Choroid plexus epithelial cell (primary cell): ENCODE results near the gene CMIP.

ENCODE experiments used
- DNase-seq: peaks from one replicate; pipeline ENCODE4 v3.0.0-alpha.2; 2010; ENCODE audit warnings: low read depth
- H3K4me3 ChIP-seq: 2 replicates; pipeline ENCODE4 v1.5.1; 2011; ENCODE audit warnings: low read depth, mild to moderate bottlenecking, control low read depth, low read length, moderate library complexity
- TF ChIP-seq, protein P1 (sequence below): conservative IDR thresholded peaks from 2 replicates; pipeline ENCODE4 v1.5.1; 2011; ENCODE audit warnings: low read depth, mild to moderate bottlenecking, control low read depth, inconsistent platforms, low read length, moderate library complexity

The CMIP gene

DNA sequence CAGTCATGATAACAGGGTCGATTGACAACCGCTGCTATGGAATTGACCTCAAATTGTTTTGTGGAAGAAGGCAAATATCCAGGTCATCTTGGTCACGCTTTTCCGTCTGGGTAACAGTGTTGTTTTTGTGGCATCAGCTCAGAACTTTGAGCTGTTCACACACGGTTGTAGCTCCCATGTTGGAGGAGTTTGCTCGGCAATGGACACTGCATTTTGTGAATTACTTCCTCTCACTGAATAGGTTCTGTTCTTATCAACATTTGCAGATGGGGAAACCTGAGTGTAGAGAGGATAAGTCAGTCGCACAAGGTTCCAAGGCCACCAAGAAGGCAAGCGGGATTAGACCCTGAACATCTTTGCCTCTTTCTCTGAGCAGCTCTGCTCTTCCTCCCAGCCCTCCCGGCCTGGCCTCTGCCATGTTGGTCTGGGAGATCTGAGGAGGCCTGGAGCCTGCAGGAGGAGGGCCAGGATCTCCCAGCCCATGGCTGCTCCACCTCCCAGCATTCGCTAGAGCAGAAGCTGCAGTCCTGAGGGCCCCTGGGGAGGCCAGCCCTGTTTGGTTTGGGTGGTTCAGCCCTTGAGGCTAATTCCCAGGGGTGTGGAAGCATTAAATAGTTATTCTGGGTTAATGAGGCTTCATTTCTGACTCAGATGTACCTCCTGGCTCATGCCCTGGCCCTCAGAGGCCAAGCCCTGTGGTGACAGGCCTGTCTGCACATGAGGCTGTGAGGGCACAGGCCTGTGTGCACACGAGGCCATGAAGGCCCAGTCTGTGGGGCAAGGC is 180.3 kb downstream of the CMIP start:
- TF ChIP-seq, protein P1, sequence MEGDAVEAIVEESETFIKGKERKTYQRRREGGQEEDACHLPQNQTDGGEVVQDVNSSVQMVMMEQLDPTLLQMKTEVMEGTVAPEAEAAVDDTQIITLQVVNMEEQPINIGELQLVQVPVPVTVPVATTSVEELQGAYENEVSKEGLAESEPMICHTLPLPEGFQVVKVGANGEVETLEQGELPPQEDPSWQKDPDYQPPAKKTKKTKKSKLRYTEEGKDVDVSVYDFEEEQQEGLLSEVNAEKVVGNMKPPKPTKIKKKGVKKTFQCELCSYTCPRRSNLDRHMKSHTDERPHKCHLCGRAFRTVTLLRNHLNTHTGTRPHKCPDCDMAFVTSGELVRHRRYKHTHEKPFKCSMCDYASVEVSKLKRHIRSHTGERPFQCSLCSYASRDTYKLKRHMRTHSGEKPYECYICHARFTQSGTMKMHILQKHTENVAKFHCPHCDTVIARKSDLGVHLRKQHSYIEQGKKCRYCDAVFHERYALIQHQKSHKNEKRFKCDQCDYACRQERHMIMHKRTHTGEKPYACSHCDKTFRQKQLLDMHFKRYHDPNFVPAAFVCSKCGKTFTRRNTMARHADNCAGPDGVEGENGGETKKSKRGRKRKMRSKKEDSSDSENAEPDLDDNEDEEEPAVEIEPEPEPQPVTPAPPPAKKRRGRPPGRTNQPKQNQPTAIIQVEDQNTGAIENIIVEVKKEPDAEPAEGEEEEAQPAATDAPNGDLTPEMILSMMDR, result no peak
- DNase-seq, result no peak
- H3K4me3 ChIP-seq, result no peak overlapping the region

DNA sequence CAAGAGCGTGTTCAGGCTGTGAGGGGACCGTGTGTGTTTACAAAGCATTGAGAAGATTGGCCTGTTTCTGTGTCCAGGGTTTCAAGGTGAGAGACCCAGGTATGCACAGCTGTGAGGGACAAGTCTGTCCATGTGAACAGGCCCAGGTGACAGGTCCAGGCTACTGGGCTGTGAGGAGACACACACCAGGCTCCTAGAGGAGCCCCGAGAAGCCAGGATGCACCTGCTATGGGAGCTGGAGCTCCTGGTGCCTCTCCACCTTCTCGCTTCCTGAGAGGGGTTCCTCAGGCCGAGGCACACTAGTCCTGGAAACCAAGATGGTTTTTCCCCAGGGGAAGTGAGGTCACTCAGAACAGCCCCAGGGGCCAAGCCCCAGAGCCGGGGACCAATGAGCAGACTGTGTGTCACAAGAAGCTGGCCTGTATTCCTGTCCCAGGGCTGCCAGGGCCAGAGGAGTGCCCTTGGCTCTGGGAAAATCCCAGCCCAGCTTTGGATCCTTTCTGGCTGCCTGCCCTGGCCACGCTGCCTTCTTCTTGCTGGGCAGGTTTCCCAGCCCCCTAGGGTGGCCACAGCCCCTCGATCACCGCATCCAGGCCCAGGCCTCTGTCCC is 181.0 kb downstream of the CMIP start:
- no peak overlapping the region for H3K4me3 ChIP-seq
- no peak for DNase-seq
- TF ChIP-seq, protein P1, result no peak

DNA sequence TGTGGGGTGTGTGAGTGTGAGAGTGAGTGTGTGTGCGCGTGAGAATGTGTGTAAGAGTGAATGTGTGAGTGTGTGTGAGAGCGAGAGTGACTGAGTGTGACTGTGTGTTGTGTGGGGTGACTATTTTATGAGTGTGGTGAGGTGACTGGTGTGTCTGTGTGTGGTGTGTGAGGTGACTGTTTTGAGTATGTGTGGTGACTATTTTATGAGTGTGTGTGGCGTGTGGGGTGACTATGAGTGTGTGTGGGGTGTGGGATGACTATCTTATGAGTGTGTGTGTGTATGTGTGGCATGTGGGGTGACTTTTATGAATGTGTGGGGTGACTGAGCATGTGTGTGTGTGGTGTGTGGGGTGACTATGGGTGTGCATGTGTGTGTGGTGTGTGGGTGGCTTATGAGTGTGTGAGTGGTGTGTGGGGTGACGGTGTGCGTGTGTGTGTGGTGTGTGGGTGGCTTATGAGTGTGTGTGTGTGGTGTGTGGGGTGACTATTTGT is 181.6 kb downstream of the CMIP start:
- DNase-seq, result no peak
- TF ChIP-seq, protein P1, result no peak
- no peak overlapping the region for H3K4me3 ChIP-seq

DNA sequence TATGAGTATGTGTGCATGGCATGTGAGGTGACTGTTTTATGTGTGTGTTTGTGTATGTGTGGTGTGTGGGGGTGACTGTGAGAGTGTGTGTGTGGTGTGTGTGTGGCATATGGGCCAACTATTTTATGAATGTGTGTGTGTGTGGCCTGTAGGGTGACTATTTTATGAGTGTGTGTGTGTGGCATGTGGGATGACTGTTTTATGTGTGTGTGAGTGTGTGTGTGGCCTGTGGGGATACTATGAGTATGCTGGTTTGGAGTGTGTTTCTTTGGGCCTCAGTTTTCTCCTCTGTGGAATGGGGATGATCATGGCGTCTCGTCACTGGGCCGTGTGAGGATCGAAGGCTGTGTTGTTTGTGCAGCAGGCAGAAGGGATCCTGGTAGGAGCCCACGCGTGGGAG is 182.4 kb downstream of the CMIP start:
- TF ChIP-seq, protein P1, result no peak
- no peak overlapping the region for H3K4me3 ChIP-seq
- DNase-seq, result no peak

DNA sequence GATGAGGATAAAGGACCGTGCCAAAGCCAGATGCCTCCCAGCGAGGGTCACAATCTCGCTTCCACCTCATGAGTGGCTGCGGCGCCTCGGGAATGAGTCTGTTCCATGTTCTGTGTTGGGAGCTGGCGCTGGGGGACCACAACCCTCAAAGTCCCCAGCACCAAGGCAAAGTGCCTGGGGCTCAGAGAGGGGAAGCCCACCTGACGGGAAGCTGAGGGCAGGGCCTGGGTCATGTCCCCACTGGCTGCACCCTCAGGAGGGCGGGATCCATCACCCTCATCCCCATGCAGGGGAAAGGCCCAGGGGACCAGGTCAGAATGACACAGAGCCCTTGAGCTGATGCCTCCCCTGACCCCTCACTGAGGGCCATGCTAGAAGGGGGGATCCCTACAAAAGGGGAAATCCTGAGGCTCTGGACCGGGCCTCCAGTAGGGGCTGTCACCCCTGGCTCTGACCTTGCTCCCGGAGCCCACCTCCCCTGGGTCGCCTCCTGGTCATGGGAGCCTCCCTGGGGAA is 183.2 kb downstream of the CMIP start:
- H3K4me3 ChIP-seq, result no peak overlapping the region
- TF ChIP-seq, protein P1, result no peak
- DNase-seq, result no peak

DNA sequence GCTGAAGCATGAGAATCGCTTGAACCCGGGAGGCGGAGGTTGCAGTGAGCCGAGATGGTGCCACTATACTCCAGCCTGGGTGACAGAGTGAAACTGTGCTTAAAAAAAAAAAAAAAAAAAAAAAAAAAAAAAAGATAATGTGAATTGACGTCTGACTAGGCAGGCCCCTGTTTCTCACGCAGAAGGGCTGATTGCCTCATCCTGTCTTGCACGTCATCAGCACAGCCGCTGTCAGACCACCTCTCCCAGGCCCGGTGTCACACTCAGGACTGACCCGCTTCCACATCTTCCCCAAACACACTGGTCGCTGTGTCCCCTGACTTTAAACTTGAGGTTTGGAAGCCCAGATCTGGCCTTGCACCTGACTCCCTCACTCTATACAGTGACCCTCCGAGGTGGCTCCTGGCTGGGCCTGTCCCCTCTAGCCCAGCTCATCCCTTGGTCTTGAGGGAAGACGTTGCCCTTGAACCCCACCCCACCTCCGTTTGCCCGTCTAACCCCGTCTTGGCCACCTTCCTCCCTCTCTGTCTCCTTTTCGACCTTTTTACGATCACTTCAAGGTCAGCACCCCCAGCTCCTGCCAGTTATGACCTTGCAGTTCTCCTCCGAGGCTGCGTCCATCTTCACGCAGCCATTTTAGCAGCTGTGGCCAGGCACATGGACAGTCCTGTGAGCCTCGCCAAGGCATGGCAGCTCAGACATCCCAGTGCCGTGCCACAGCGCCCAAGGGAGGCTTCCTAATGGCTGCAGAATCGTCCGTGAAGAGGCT is 184.6 kb downstream of the CMIP start:
- DNase-seq, result no peak
- no peak overlapping the region for H3K4me3 ChIP-seq
- TF ChIP-seq, protein P1, result no peak
